OCI-LY1 (cell line): ENCODE measurements around the gene AK2.

Source experiments
- H2AFZ ChIP-seq: fragments of 200-600 bp; sonication (generic), shearing (Covaris generic); 2 replicates; pipeline ENCODE4 v1.6.0; 2014; ENCODE audit warnings: antibody characterized with exemption, mild to moderate bottlenecking, low read length
- H3F3A ChIP-seq: fragments of 200-600 bp; sonication (generic), shearing (Covaris generic); 2 replicates; pipeline ENCODE4 v1.6.0; 2014; ENCODE audit warnings: mild to moderate bottlenecking, antibody characterized with exemption, low read length, moderate library complexity; ENCODE audit not compliant: insufficient read depth
- H3K27ac ChIP-seq: fragments of 200-600 bp; sonication (generic); 2 replicates; pipeline ENCODE4 v1.5.1; 2014; ENCODE audit warnings: low read length, mixed run types, mild to moderate bottlenecking, low read depth; ENCODE audit not compliant: poor library complexity, severe bottlenecking
- H3K27me3 ChIP-seq: fragments of 200-600 bp; sonication (generic); 2 replicates; pipeline ENCODE4 v1.6.0; 2014; ENCODE audit warnings: antibody characterized with exemption, mild to moderate bottlenecking, low read length, moderate library complexity; ENCODE audit not compliant: insufficient read depth
- H3K36me3 ChIP-seq: fragments of 200-600 bp; sonication (generic); 2 replicates; pipeline ENCODE4 v1.6.1; 2014; ENCODE audit warnings: mild to moderate bottlenecking, antibody characterized with exemption, low read length, moderate library complexity, mixed read lengths; ENCODE audit not compliant: insufficient read depth
- H3K4me1 ChIP-seq: fragments of 200-600 bp; sonication (generic); 2 replicates; pipeline ENCODE4 v1.5.1; 2014; ENCODE audit warnings: mild to moderate bottlenecking, low read length, moderate library complexity; ENCODE audit not compliant: insufficient read depth, severe bottlenecking
- H3K4me2 ChIP-seq: fragments of 200-600 bp; sonication (generic), shearing (Covaris generic); 2 replicates; pipeline ENCODE4 v1.6.1; 2014; ENCODE audit warnings: low read length
- H3K4me3 ChIP-seq: fragments of 200-600 bp; sonication (generic); 2 replicates; pipeline ENCODE4 v1.5.1; 2014; ENCODE audit warnings: low read length, low read depth, mild to moderate bottlenecking, mixed read lengths; ENCODE audit not compliant: poor library complexity, severe bottlenecking
- H3K79me2 ChIP-seq: fragments of 200-600 bp; shearing (Covaris generic); 2 replicates; pipeline ENCODE4 v1.6.1; 2016; ENCODE audit warnings: mixed run types, low read length, mixed read lengths; ENCODE audit not compliant: insufficient read depth
- H3K9ac ChIP-seq: fragments of 200-600 bp; sonication (generic), shearing (Covaris generic); 2 replicates; pipeline ENCODE4 v1.6.1; 2014; ENCODE audit warnings: mild to moderate bottlenecking, low read length, mixed read lengths
- H3K9me2 ChIP-seq: fragments of 200-600 bp; sonication (generic), shearing (Covaris generic); 2 replicates; pipeline ENCODE4 v1.6.1; 2014; ENCODE audit warnings: low read depth, mild to moderate bottlenecking, low read length, mixed read lengths
- H3K9me3 ChIP-seq: fragments of 200-600 bp; shearing (Covaris generic); 2 replicates; pipeline ENCODE4 v1.6.1; 2014; ENCODE audit warnings: low read length, mixed read lengths
- H4K20me1 ChIP-seq: fragments of 200-600 bp; sonication (generic), shearing (Covaris generic); 2 replicates; pipeline ENCODE4 v1.6.0; 2016; ENCODE audit warnings: mild to moderate bottlenecking, low read length; ENCODE audit not compliant: insufficient read depth
- CTCF ChIP-seq: fragments of 200-600 bp; sonication (generic), shearing (Covaris generic); IDR thresholded peaks from 2 replicates; pipeline ENCODE4 v1.5.1; 2017; ENCODE audit warnings: mild to moderate bottlenecking, antibody characterized with exemption, low read length, moderate library complexity, mixed read lengths
- EZH2 ChIP-seq: fragments of 200-600 bp; sonication (generic), shearing (Covaris generic); IDR thresholded peaks from 2 replicates; pipeline ENCODE4 v1.8.0; 2017; ENCODE audit warnings: borderline replicate concordance, mixed run types, mild to moderate bottlenecking, antibody characterized with exemption, low read length, moderate library complexity, mixed read lengths

The AK2 gene

GRCh38 chr1:33041026-33041425 is 4.3 kb upstream of the AK2 start:
- H3K79me2 ChIP-seq: peaks cover 5% of the 10 kb centered on the region
- H3F3A ChIP-seq: no peaks in the 10 kb centered on the region
- H3K27ac ChIP-seq: no peak overlapping the region
- H4K20me1 ChIP-seq: no peaks in the 10 kb centered on the region
- no peaks in the 10 kb centered on the region for H3K36me3 ChIP-seq
- no peak for TF ChIP-seq CTCF
- no peaks in the 10 kb centered on the region for H3K27me3 ChIP-seq
- H3K4me1 ChIP-seq: peaks cover 10% of the 10 kb centered on the region
- H3K4me2 ChIP-seq: no peak overlapping the region
- no peak overlapping the region for H3K4me3 ChIP-seq
- H3K9me3 ChIP-seq: no peaks in the 10 kb centered on the region
- H3K9me2 ChIP-seq: no peaks in the 10 kb centered on the region
- no peak overlapping the region for H2AFZ ChIP-seq
- no peak overlapping the region for H3K9ac ChIP-seq

- no peaks in the 10 kb centered on the region for H3K9me2 ChIP-seq
- H3K4me3 ChIP-seq: no peak overlapping the region
- peaks cover 20% of the 10 kb centered on the region for H3K4me1 ChIP-seq
- H3K27ac ChIP-seq: no peak overlapping the region
- no peaks in the 10 kb centered on the region for H4K20me1 ChIP-seq
- H3K9ac ChIP-seq: no peak overlapping the region
- no peak overlapping the region for H2AFZ ChIP-seq
- no peaks in the 10 kb centered on the region for H3F3A ChIP-seq
- TF ChIP-seq CTCF (no peak), EZH2 (no peak)
- peaks cover 6% of the 10 kb centered on the region; the same call in 1 of the 2 replicates for H3K36me3 ChIP-seq
- H3K4me2 ChIP-seq: no peak overlapping the region
- no peaks in the 10 kb centered on the region for H3K27me3 ChIP-seq
- peaks cover 17% of the 10 kb centered on the region for H3K79me2 ChIP-seq
- no peaks in the 10 kb centered on the region for H3K9me3 ChIP-seq
Observed at GRCh38 chr1:33039840-33040239, 3.2 kb upstream of the AK2 start.

GRCh38 chr1:33036051-33036525 is 595 bp downstream of the AK2 start:
- Histone ChIP-seq H2AFZ (no peak overlapping the region), H3K27me3 (no peaks in the 10 kb centered on the region), H3F3A (no peaks in the 10 kb centered on the region), H3K4me3 (peak overlapping the region; percentile 85), H3K9me2 (no peaks in the 10 kb centered on the region), H3K4me1 (peaks cover 57% of the 10 kb centered on the region), H3K4me2 (peak overlapping the region; percentile 73), H3K9ac (peak overlapping the region; percentile 89), H3K27ac (peak overlapping the region; percentile 23), H3K9me3 (no peaks in the 10 kb centered on the region), H3K36me3 (peaks cover 34% of the 10 kb centered on the region; the same call in 1 of the 2 replicates), H3K79me2 (peaks cover 54% of the 10 kb centered on the region), H4K20me1 (no peaks in the 10 kb centered on the region)
- TF ChIP-seq CTCF: no peak
- TF ChIP-seq EZH2: no peak
